ENCODE results near the gene CFAP46.

The CFAP46 gene

DNA sequence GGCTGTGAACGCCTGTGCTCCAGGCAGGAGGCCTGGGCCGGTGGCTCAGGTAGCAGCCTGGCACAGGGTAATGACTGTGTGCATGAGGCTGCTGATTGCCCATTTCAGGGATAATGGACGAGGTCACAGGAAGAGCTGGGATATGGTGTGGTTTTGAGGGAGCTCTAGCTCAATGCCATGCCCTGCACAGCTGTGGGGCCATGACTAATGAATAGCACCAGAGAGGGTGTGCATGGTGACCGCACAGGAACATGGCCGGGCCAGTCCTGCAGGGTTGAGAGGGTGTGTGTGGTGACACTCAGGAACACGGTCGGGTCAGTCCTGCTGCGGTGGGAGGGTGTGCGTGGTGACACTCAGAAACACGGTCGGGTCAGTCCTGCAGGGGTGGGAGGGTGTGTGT is 178.3 kb downstream of the CFAP46 start:
- no peak for DNase-seq

DNA sequence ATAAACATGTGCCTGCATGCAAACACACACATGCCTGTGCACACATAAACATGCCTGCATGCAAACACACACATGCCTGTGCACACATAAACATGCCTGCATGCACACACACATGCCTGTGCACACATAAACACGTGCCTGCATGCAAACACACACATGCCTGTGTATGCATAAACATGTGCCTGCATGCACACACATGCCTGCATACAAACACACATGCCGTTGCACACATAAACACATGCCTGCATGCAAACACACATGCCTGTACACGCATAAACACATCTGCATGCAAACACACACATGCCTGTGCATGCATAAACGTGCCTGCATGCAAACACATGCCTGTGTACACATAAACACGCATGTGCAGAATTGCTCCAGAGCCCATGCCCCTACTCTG is 178.8 kb downstream of the CFAP46 start:
- no peak for DNase-seq

DNA sequence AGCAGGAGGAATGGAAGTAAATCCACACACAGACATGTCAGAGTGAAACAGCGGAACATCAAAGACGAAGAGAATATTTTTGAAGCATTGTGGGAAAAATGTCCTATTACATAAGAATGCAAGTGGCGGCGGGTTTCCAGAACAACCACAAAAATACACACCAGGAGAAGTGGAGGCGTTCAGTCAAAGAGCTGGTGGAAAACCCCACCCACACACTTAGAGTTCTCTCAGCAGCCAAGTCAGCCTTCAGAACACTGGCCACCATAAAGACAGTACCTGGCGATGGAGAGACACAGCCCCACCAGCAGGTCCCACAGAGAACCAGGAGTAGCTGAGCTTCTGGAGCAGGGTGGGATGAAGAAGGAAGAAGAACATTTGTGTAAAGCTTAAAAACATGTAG is 180.1 kb downstream of the CFAP46 start:
- no peak for DNase-seq

DNA sequence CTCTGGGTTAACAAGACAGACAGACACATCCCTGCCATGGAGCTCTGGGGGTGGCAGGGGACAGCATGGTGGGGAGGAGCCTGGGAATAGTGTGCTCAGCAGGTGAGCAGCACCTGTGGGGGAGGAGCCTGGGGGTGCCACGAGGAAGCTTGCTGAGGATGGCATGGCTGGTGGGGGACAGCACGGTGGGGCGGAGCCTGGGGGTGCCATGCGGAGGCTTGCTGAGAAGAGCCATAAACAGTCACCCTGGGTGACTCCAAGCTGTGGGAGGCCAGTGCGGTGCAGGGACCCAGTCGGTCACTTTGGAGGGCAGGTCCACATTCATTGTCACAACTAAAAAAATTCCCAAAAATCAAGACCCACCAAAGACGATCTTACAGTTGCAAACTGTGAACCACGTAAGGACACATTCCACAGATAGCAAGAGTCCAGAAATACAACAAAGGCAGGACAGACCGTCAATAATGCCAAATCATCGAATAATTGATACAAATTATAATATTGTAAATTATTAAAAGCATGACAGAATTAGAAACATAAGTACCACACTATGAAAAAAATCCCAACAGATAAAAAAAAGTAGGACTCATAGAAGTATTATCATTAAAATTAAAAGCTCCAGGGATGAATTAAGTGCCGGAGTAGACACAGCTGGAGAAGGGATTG is 180.8 kb downstream of the CFAP46 start:
- DNase-seq: no peak

DNA sequence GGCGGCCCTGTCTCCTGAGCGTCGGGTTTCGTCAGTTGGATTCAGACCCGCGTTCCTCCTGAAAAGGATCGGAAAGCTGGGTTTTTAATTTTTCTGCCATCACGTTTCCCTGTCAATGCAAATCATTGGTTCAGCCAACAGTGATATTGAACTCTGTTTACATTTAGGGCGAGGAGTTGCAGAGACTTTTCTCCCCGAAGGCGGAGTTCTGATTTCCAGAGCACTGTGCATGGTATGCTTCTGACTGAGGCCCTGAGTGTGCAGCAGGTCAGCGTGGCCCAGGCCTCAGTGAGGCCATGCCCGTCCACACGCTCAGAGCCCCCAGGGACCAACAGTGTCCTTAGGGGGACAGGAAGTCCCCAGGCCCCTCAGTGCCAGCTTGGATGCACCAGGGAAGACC is 183.5 kb downstream of the CFAP46 start:
- no peak for DNase-seq

All from NCI-H187 (cell line).